Endothelial cell of umbilical vein (primary cell): Measurements from ENCODE around the gene KIAA1958. TPM values are rescaled to one million over a fixed set of nuclear protein-coding genes. Genes with fewer than 3 reads are reported as not detected.

Source experiments
- BruUV-seq: library from RNA; stranded (reverse); fragments of 400-500 nt; replicated peaks from 2 replicates; lab custom pipeline; 2021; lab: Mats Ljungman, UMichigan
- CTCF ChIA-PET: fragments of 300-600, 350-600 bp; sonication (Branson Sonifier 250); formaldehyde crosslinking; loops from one replicate; lab custom pipeline; 2021; ENCODE audit warnings: antibody characterized with exemption, inconsistent platforms; lab: Charles Lee
- POLR2A ChIA-PET: fragments of 300-600, 350-600 bp; sonication (Branson Sonifier 250); formaldehyde crosslinking; loops from one replicate; lab custom pipeline; 2021; ENCODE audit warnings: antibody characterized with exemption, inconsistent platforms; lab: Charles Lee
- DNase-seq: peaks from one replicate; pipeline ENCODE4 v3.0.0-alpha.2; 2011; ENCODE audit warnings: low read depth, low spot score
- FAIRE-seq: peaks from 2 replicates; lab custom pipeline; 2011; peaks lifted over from hg19 to GRCh38; lab: Jason Lieb, UNC
- H2AFZ ChIP-seq: 2 replicates; pipeline ENCODE4 v1.6.0; 2012; ENCODE audit warnings: low read depth, low read length, control low read depth, inconsistent platforms
- H3K27ac ChIP-seq: 2 replicates; pipeline ENCODE4 v1.5.1; 2011; ENCODE audit warnings: low read depth, mild to moderate bottlenecking, control low read depth, low read length, moderate library complexity; ENCODE audit not compliant: insufficient read depth
- H3K27me3 ChIP-seq, 2 experiments: 2 replicates each; pipeline versions ENCODE4 v1.6.0 to v1.6.1; 2011; ENCODE audit warnings: low read length in 2 of 2, mixed read lengths in 1 of 2; ENCODE audit not compliant: control insufficient read depth in 2 of 2, insufficient read depth in 2 of 2
- H3K36me3 ChIP-seq, 2 experiments: 2 replicates in 1 of 2; 3 replicates in 1 of 2; pipeline ENCODE4 v1.5.1; 2011; ENCODE audit warnings: low read length in 2 of 2, mild to moderate bottlenecking in 1 of 2, moderate library complexity in 1 of 2; ENCODE audit not compliant: control insufficient read depth in 2 of 2, insufficient read depth in 2 of 2; ENCODE audit errors: extremely low read depth in 1 of 2
- H3K4me1 ChIP-seq: 3 replicates; pipeline ENCODE4 v1.5.1; 2011; ENCODE audit warnings: mild to moderate bottlenecking, low read length; ENCODE audit not compliant: control insufficient read depth, insufficient read depth; ENCODE audit errors: extremely low read depth
- H3K4me2 ChIP-seq: 2 replicates; pipeline ENCODE4 v1.6.1; 2011; ENCODE audit warnings: low read length, control low read depth, mixed read lengths; ENCODE audit not compliant: insufficient read depth
- H3K4me3 ChIP-seq, 3 experiments: fragments of 200-600 bp in 1 of 3; sonication (generic), shearing (Covaris generic) in 1 of 3; replicated peaks in 1 of 3; 2 replicates each; pipeline ENCODE4 v1.5.1; 2011 to 2016; ENCODE audit warnings: control low read depth in 3 of 3, low read length in 3 of 3, mild to moderate bottlenecking in 2 of 3, inconsistent platforms in 1 of 3, low read depth in 1 of 3, moderate library complexity in 1 of 3; ENCODE audit not compliant: insufficient read depth in 1 of 3
- H3K79me2 ChIP-seq: 2 replicates; pipeline ENCODE4 v1.6.0; 2012; ENCODE audit warnings: low read length, inconsistent platforms; ENCODE audit not compliant: control insufficient read depth, insufficient read depth
- H3K9ac ChIP-seq: replicated peaks from 2 replicates; pipeline ENCODE3; 2011; ENCODE audit warnings: low read length, control low read depth; ENCODE audit not compliant: insufficient read depth; ENCODE audit errors: extremely low read depth
- H3K9me1 ChIP-seq: replicated peaks from 3 replicates; pipeline ENCODE4 v1.6.0; 2011; ENCODE audit warnings: mild to moderate bottlenecking, low read length; ENCODE audit not compliant: control insufficient read depth, insufficient read depth; ENCODE audit errors: extremely low read depth
- H3K9me3 ChIP-seq: replicated peaks from 2 replicates; pipeline ENCODE4 v1.5.1; 2012; ENCODE audit warnings: low read length, inconsistent platforms; ENCODE audit not compliant: control insufficient read depth, insufficient read depth
- H4K20me1 ChIP-seq: replicated peaks from 2 replicates; pipeline ENCODE3; 2011; ENCODE audit warnings: mild to moderate bottlenecking, low read length; ENCODE audit not compliant: control insufficient read depth, insufficient read depth; ENCODE audit errors: extremely low read depth
- EZH2 ChIP-seq: IDR thresholded peaks from 2 replicates; pipeline ENCODE4 v1.6.1; 2012; ENCODE audit warnings: borderline replicate concordance, low read depth, mild to moderate bottlenecking, moderate library complexity, low read length, inconsistent platforms; ENCODE audit not compliant: severe bottlenecking
- FOS ChIP-seq: IDR thresholded peaks from 2 replicates; pipeline ENCODE4 v1.6.1; 2011; ENCODE audit warnings: mild to moderate bottlenecking, low read length, moderate library complexity, borderline replicate concordance; ENCODE audit not compliant: insufficient read depth
- GATA2 ChIP-seq: IDR thresholded peaks from 2 replicates; pipeline ENCODE4 v1.7.0; 2011; ENCODE audit warnings: low read depth, mild to moderate bottlenecking, moderate library complexity, mixed read lengths, low read length; ENCODE audit not compliant: insufficient read length, insufficient read depth
- JUN ChIP-seq: IDR thresholded peaks from 2 replicates; pipeline ENCODE4 v1.6.1; 2011; ENCODE audit warnings: borderline replicate concordance, low read depth; ENCODE audit not compliant: insufficient read length, insufficient read depth
- MAX ChIP-seq: IDR thresholded peaks from 2 replicates; pipeline ENCODE4 v1.6.1; 2011; ENCODE audit not compliant: insufficient read depth, insufficient read length
- MYC ChIP-seq: IDR thresholded peaks from one replicate; pipeline ENCODE4 v1.6.1; 2011; ENCODE audit warnings: mild to moderate bottlenecking, low read depth, low read length
- POLR2A ChIP-seq: IDR thresholded peaks from 2 replicates; pipeline ENCODE4 v1.6.1; 2012; ENCODE audit warnings: low read depth, mild to moderate bottlenecking, control low read depth, low read length
- POLR2AphosphoS5 ChIP-seq: IDR thresholded peaks from 2 replicates; pipeline ENCODE4 v1.6.1; 2012; ENCODE audit warnings: low read depth, mild to moderate bottlenecking, control low read depth, low read length, moderate library complexity; ENCODE audit not compliant: insufficient read depth
- dilution Hi-C: fragments of 300-500 bp; cut with MboI; formaldehyde crosslinking; loops from one replicate; pipeline ENCODE4 v1.15.0; 2019; ENCODE audit warnings: low sequenced_read_pairs; ENCODE audit not compliant: extremely low pct_ligation_motif_present
- intact Hi-C: fragments of 100-400 bp; cut with micrococcal nuclease; formaldehyde crosslinking; loops from one replicate; pipeline ENCODE4 v1.10.0; 2022
- polyA plus RNA-seq, 4 experiments: library from polyadenylated mRNA; depleted of rRNA in 3 of 4; stranded (reverse) in 3 of 4; unstranded in 1 of 4; fragments of >200 nt; gene quantifications; 2 replicates each; pipeline versions ENCODE4 v1.2.1 to v1.2.3, GENCODE V29; 2011 to 2012; ENCODE audit warnings: missing spikeins in 1 of 4
- total RNA-seq: library from RNA; stranded (reverse); gene quantifications from 2 replicates; pipeline ENCODE4 v1.2.3, GENCODE V29; 2021
- TF ChIP-seq, protein P1 (sequence below), 2 donors: IDR thresholded peaks; 1 replicate in 1 of 2; 2 replicates in 1 of 2; pipeline ENCODE4 v1.5.1; 2011; ENCODE audit warnings: low read length in 2 of 2, mild to moderate bottlenecking in 2 of 2, moderate library complexity in 2 of 2, control low read depth in 1 of 2, inconsistent platforms in 1 of 2, low read depth in 1 of 2; ENCODE audit not compliant: insufficient read depth in 1 of 2; ENCODE audit errors: extremely low read depth in 1 of 2

KIAA1958 gene
- total and polyA plus RNA-seq, 2 donors (not counting 3 experiments of a cell fraction or from before 2014, with no cell fraction given), result 1.7 to 5.0 TPM

- DNase-seq (no peak), FAIRE-seq (no peak)
- Histone ChIP-seq H2AFZ (no peak overlapping the region), H3K79me2 (no peaks in the 10 kb centered on the region), H3K4me3 (no peak overlapping the region), H3K4me1 (no peaks in the 10 kb centered on the region), H3K9ac (no peak overlapping the region), H3K27ac (no peak overlapping the region), H4K20me1 (no peaks in the 10 kb centered on the region), H3K36me3 (no peaks in the 10 kb centered on the region), H3K9me1 (no peaks in the 10 kb centered on the region), H3K27me3 (no peaks in the 10 kb centered on the region), H3K4me2 (no peak overlapping the region), H3K9me3 (peaks cover 2% of the 10 kb centered on the region)
- BruUV-seq, result no TSS peak
- CTCF ChIA-PET, result no interaction called here
- dilution Hi-C loops (no loop called here), intact Hi-C loops (no loop called here)
- TF ChIP-seq GATA2 (no peak), POLR2AphosphoS5 (no peak), EZH2 (no peak), POLR2A (no peak), JUN (no peak), FOS (no peak), MAX (no peak), MYC (no peak)
- TF ChIP-seq, protein P1, sequence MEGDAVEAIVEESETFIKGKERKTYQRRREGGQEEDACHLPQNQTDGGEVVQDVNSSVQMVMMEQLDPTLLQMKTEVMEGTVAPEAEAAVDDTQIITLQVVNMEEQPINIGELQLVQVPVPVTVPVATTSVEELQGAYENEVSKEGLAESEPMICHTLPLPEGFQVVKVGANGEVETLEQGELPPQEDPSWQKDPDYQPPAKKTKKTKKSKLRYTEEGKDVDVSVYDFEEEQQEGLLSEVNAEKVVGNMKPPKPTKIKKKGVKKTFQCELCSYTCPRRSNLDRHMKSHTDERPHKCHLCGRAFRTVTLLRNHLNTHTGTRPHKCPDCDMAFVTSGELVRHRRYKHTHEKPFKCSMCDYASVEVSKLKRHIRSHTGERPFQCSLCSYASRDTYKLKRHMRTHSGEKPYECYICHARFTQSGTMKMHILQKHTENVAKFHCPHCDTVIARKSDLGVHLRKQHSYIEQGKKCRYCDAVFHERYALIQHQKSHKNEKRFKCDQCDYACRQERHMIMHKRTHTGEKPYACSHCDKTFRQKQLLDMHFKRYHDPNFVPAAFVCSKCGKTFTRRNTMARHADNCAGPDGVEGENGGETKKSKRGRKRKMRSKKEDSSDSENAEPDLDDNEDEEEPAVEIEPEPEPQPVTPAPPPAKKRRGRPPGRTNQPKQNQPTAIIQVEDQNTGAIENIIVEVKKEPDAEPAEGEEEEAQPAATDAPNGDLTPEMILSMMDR (IDR thresholded peaks at IDR 0.05; ENCODE audit: extremely low read depth in 1 of 2, insufficient read depth in 1 of 2, low read depth in 1 of 2, low read length in 2 of 2), result no peak
- POLR2A ChIA-PET, result no interaction called here
Measured at GRCh38 chr9:112677040-112677439, 190.4 kb downstream of the KIAA1958 start.
